WTC11 (cell line): ENCODE results near the gene CALML4. TPM values are rescaled to one million over a fixed set of nuclear protein-coding genes. Genes with fewer than 3 reads are reported as not detected.
A peak's percentile ranks its signal among the peaks of the same experiment; 100 is the strongest.

ENCODE experiments used
- ATAC-seq: fragments of 200-7000 bp; cut with Tn5 transposase; 2 replicates; pipeline ENCODE4 v1.10.0; 2021; ENCODE audit warnings: mild to moderate bottlenecking, moderate library complexity
- CTCF ChIA-PET: fragments of 300-600 bp; sonication (Branson Sonifier 250); formaldehyde crosslinking; loops from one replicate; lab custom pipeline; 2021; ENCODE audit warnings: antibody characterized with exemption; lab: Charles Lee
- POLR2A ChIA-PET: fragments of 350-600 bp; sonication (Branson Sonifier 250); formaldehyde crosslinking; loops from one replicate; lab custom pipeline; 2021; ENCODE audit warnings: antibody characterized with exemption; lab: Charles Lee
- DNase-seq: peaks from one replicate; pipeline ENCODE4 v3.0.0; 2021; ENCODE audit warnings: low spot score
- H3K27ac Mint-ChIP-seq: 2 replicates; pipeline ENCODE4 v1.8.0; 2021; ENCODE audit warnings: mixed read lengths
- H3K27me3 Mint-ChIP-seq: 2 replicates; pipeline ENCODE4 v1.8.0; 2021; ENCODE audit warnings: low read depth, mild to moderate bottlenecking, moderate library complexity, mixed read lengths
- H3K36me3 Mint-ChIP-seq: 2 replicates; pipeline ENCODE4 v1.8.0; 2021; ENCODE audit warnings: mixed read lengths
- H3K4me1 Mint-ChIP-seq: 2 replicates; pipeline ENCODE4 v1.8.0; 2022; ENCODE audit warnings: mixed read lengths
- H3K4me3 Mint-ChIP-seq: 2 replicates; pipeline ENCODE4 v1.8.0; 2021; ENCODE audit warnings: mild to moderate bottlenecking, moderate library complexity, mixed read lengths
- H3K9me3 Mint-ChIP-seq: 2 replicates; pipeline ENCODE4 v1.8.0; 2021; ENCODE audit warnings: mixed read lengths
- ATF1 ChIP-seq: sonication (generic); formaldehyde crosslinking; IDR thresholded peaks from 2 replicates; pipeline ENCODE4 v1.8.1; 2023; ENCODE audit warnings: mild to moderate bottlenecking, moderate library complexity, missing genetic modification reagents
- ETV6 ChIP-seq: sonication (generic); formaldehyde crosslinking; IDR thresholded peaks from 2 replicates; pipeline ENCODE4 v1.8.1; 2022; ENCODE audit warnings: mild to moderate bottlenecking, missing genetic modification reagents
- SMAD3 ChIP-seq: sonication (generic); formaldehyde crosslinking; IDR thresholded peaks from 2 replicates; pipeline ENCODE4 v1.8.0; 2022; ENCODE audit warnings: missing genetic modification reagents, mild to moderate bottlenecking, borderline replicate concordance
- total RNA-seq: library from RNA; stranded (reverse); gene quantifications from 3 replicates; pipeline ENCODE4 v1.2.3, GENCODE V29; 2021
- TF ChIP-seq, protein P1 (sequence below): sonication (generic); formaldehyde crosslinking; IDR thresholded peaks from 2 replicates; pipeline ENCODE4 v1.8.1; 2022; ENCODE audit warnings: mild to moderate bottlenecking, moderate library complexity, missing genetic modification reagents
- TF ChIP-seq, protein P2 (sequence below): sonication (generic); formaldehyde crosslinking; IDR thresholded peaks from 2 replicates; pipeline ENCODE4 v1.8.1; 2022; ENCODE audit warnings: low read depth, mild to moderate bottlenecking, moderate library complexity, missing genetic modification reagents, borderline replicate concordance
- TF ChIP-seq, protein P3 (sequence below): sonication (generic); formaldehyde crosslinking; IDR thresholded peaks from 2 replicates; pipeline ENCODE4 v1.8.0; 2023; ENCODE audit warnings: missing genetic modification reagents
- TF ChIP-seq, protein P4 (sequence below): sonication (generic); formaldehyde crosslinking; IDR thresholded peaks from 2 replicates; pipeline ENCODE4 v1.8.0; 2022; ENCODE audit warnings: mild to moderate bottlenecking, missing genetic modification reagents
- TF ChIP-seq, protein P5 (sequence below): sonication (generic); formaldehyde crosslinking; IDR thresholded peaks from 2 replicates; pipeline ENCODE4 v1.8.0; 2023; ENCODE audit warnings: missing genetic modification reagents, mild to moderate bottlenecking, borderline replicate concordance

Gene CALML4
- total RNA-seq, 1 experiment from 2014 or later = 9.8 TPM

DNA sequence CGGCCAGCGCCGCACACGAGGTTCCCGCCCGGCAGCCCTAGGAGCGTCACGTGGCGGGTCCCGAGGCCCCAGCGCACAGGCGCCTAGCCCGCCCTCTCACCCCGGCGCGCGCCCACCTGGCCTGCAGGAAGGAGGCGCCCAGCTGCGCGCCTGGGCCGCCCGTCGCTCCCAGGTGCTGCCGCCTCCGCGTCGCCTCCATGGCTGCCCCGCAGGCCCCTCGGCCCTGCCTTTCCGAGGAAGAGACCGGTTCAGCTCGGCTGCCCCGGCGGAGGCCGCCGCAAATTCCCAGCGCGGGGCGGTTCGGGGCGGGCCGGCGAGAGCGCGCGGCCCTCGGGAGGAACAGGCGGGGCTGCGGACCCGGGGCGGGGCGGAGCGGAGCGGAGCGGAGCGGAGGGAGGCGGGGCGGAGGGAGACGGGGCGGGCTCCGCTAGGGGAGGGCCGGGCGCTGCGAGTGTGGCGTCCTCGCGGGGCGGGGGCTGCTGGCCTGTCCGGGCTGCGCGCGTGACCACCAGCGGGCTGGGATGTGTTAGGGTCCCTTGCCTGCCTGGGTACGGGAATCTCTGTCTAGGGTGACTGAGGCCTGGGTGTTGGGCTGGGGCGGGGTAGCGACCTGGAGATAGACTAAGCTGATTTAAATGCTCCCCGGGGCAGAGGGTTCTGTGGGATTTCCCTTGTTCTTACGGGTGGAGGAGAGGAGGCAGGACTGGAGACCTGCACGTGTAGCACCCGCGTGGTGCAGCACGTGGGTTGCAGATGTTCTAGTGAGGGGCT lies 24.4 kb upstream of the CALML4 start, which contains the start of gene CLN6 (continued):
- TF ChIP-seq, protein P1, sequence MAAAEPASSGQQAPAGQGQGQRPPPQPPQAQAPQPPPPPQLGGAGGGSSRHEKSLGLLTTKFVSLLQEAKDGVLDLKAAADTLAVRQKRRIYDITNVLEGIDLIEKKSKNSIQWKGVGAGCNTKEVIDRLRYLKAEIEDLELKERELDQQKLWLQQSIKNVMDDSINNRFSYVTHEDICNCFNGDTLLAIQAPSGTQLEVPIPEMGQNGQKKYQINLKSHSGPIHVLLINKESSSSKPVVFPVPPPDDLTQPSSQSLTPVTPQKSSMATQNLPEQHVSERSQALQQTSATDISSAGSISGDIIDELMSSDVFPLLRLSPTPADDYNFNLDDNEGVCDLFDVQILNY = peak; percentile 97
- TF ChIP-seq, protein P2, sequence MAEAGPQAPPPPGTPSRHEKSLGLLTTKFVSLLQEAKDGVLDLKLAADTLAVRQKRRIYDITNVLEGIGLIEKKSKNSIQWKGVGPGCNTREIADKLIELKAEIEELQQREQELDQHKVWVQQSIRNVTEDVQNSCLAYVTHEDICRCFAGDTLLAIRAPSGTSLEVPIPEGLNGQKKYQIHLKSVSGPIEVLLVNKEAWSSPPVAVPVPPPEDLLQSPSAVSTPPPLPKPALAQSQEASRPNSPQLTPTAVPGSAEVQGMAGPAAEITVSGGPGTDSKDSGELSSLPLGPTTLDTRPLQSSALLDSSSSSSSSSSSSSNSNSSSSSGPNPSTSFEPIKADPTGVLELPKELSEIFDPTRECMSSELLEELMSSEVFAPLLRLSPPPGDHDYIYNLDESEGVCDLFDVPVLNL (CRISPR knock-in tag) = peak; percentile 89

DNA sequence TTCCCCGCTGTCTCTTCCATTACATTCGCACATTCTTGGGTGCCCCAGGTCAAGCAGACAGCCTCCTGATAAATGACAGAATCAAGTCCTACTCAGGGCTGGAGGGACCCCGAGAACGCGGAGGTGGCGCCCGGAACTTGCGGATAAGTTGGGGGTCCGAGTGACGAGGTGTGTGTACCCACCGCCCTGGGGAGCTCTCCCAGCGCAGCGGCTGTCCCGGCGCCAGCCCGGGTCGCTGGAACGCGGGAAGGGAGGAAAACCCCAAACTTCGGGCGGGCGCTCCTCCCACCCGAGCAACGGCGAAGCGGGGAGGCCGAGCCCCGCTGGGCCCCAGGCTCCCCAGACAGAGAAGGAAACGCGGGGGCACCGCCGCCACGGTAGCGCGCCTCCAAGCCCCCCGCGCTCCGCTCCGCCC lies 23.8 kb upstream of the CALML4 start:
- Mint-ChIP-seq H3K27ac (peak overlapping the region; percentile 75), H3K9me3 (peaks cover 7% of the 10 kb centered on the region; the same call in 1 of the 2 replicates), H3K4me1 (peaks cover 28% of the 10 kb centered on the region), H3K27me3 (peaks cover 14% of the 10 kb centered on the region), H3K4me3 (peak overlapping the region; percentile 93), H3K36me3 (peaks cover 9% of the 10 kb centered on the region; the same call in 1 of the 2 replicates)
- ChIA-PET POLR2A (interaction anchor here (0.8 to 2.6 kb wide), 6 partner anchors 9 to 78 kb away, joined by 3 to 13 read pairs (median 4); partner anchors contain the start of gene FEM1B), CTCF (interaction anchor here (0.5 to 6.9 kb wide), 8 partner anchors 8 to 1248 kb away, joined by 3 to 33 read pairs (median 4); no protein-coding TSS in a partner anchor)
- TF ChIP-seq ETV6 (CRISPR knock-in tag) = no peak
- TF ChIP-seq, protein P3, sequence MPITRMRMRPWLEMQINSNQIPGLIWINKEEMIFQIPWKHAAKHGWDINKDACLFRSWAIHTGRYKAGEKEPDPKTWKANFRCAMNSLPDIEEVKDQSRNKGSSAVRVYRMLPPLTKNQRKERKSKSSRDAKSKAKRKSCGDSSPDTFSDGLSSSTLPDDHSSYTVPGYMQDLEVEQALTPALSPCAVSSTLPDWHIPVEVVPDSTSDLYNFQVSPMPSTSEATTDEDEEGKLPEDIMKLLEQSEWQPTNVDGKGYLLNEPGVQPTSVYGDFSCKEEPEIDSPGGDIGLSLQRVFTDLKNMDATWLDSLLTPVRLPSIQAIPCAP (CRISPR knock-in tag) = peak; percentile 86
- TF ChIP-seq, protein P4, sequence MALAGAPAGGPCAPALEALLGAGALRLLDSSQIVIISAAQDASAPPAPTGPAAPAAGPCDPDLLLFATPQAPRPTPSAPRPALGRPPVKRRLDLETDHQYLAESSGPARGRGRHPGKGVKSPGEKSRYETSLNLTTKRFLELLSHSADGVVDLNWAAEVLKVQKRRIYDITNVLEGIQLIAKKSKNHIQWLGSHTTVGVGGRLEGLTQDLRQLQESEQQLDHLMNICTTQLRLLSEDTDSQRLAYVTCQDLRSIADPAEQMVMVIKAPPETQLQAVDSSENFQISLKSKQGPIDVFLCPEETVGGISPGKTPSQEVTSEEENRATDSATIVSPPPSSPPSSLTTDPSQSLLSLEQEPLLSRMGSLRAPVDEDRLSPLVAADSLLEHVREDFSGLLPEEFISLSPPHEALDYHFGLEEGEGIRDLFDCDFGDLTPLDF (CRISPR knock-in tag) = 0 out of 2 replicates have a peak, but pooled peaks have one; percentile 60
- TF ChIP-seq, protein P5, sequence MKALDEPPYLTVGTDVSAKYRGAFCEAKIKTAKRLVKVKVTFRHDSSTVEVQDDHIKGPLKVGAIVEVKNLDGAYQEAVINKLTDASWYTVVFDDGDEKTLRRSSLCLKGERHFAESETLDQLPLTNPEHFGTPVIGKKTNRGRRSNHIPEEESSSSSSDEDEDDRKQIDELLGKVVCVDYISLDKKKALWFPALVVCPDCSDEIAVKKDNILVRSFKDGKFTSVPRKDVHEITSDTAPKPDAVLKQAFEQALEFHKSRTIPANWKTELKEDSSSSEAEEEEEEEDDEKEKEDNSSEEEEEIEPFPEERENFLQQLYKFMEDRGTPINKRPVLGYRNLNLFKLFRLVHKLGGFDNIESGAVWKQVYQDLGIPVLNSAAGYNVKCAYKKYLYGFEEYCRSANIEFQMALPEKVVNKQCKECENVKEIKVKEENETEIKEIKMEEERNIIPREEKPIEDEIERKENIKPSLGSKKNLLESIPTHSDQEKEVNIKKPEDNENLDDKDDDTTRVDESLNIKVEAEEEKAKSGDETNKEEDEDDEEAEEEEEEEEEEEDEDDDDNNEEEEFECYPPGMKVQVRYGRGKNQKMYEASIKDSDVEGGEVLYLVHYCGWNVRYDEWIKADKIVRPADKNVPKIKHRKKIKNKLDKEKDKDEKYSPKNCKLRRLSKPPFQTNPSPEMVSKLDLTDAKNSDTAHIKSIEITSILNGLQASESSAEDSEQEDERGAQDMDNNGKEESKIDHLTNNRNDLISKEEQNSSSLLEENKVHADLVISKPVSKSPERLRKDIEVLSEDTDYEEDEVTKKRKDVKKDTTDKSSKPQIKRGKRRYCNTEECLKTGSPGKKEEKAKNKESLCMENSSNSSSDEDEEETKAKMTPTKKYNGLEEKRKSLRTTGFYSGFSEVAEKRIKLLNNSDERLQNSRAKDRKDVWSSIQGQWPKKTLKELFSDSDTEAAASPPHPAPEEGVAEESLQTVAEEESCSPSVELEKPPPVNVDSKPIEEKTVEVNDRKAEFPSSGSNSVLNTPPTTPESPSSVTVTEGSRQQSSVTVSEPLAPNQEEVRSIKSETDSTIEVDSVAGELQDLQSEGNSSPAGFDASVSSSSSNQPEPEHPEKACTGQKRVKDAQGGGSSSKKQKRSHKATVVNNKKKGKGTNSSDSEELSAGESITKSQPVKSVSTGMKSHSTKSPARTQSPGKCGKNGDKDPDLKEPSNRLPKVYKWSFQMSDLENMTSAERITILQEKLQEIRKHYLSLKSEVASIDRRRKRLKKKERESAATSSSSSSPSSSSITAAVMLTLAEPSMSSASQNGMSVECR (CRISPR knock-in tag) = 0 out of 2 replicates have a peak, but pooled peaks have one; percentile 69
- ATAC-seq (peak; percentile 12), DNase-seq (no peak)

DNA sequence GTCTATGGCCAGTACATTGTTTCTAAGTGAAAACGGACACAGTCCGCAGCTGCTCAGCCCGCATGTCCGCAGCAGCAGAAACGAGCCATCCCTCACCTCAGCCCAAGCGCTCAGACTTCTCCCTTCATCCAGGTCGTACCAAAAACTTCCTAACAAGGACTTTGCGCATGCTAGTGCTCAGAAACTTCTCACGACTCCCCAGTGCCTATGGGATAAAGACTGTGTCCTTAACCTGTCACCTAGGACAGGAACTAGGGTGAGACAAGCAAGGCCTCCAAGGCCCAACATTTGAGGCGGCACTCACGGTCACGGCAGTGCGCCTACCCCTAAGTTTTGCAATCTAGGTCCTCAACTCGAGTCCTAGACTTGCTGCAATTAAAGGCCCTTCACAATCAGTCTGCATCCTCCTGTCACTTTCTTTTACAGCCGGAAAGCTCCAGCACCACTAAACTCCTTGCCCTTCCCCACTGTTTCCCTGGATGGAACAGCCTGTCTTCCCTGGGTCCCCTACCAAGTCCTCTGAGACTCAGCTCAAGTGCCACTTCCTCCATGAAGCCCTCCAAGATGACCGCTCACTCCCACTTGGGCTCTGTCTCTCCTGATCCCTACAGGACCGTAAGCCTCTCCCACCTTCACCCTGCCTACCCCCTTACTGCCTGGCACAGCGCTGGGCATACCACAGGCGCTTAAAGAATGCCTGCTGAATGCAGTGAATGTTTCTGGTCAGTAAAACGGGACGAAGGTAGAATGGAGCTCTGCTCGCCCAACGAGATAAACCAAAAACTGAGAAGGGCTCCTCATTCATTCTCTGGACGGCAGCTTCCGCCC lies 23.2 kb upstream of the CALML4 start:
- peak; percentile 5 for ATAC-seq
- Mint-ChIP-seq H3K36me3 (peaks cover 12% of the 10 kb centered on the region), H3K4me1 (peaks cover 28% of the 10 kb centered on the region), H3K9me3 (peaks cover 7% of the 10 kb centered on the region), H3K27ac (peak overlapping the region; percentile 75)
- CTCF ChIA-PET = interaction anchor here (0.5 to 6.9 kb wide), 9 partner anchors 9 to 1249 kb away, joined by 3 to 33 read pairs (median 3); no protein-coding TSS in a partner anchor
- DNase-seq = no peak
- POLR2A ChIA-PET = interaction anchor here (0.8 to 2.6 kb wide), 6 partner anchors 9 to 78 kb away, joined by 3 to 13 read pairs (median 4); partner anchors contain the start of gene FEM1B
- TF ChIP-seq SMAD3 (CRISPR knock-in tag) = no peak
- no peak for TF ChIP-seq ATF1 (CRISPR knock-in tag)
- TF ChIP-seq, all 79 proteins: peak for 0
- Mint-ChIP-seq H3K27me3 (peaks cover 14% of the 10 kb centered on the region), H3K4me3 (peak overlapping the region; percentile 93)
